B cell (primary cell): Measurements from ENCODE around the gene SLC30A2.

Experiments
- CTCF ChIP-seq: fragments of 200-600 bp; IDR thresholded peaks from one replicate; pipeline ENCODE4 v1.8.0; 2022; ENCODE audit warnings: antibody characterized with exemption, mild to moderate bottlenecking
- EZH2 ChIP-seq: IDR thresholded peaks from 2 replicates; pipeline ENCODE4 v1.6.1; 2012; ENCODE audit warnings: borderline replicate concordance, low read depth, mild to moderate bottlenecking, moderate library complexity, low read length; ENCODE audit not compliant: insufficient read depth, poor library complexity, severe bottlenecking

GRCh38 chr1:25989440-25990234 lies 56.3 kb downstream of the SLC30A2 start:
- no peak for TF ChIP-seq CTCF
- TF ChIP-seq EZH2 = no peak
